HG02763 (cell line): ENCODE data around the gene XKR7.

Experiments
- ATAC-seq: cut with Tn5 transposase; IDR thresholded peaks from one replicate; pipeline ENCODE4 v1.9.1; 2021; ENCODE audit warnings: mild to moderate bottlenecking, moderate library complexity; ENCODE audit not compliant: unreplicated experiment

Gene XKR7

DNA sequence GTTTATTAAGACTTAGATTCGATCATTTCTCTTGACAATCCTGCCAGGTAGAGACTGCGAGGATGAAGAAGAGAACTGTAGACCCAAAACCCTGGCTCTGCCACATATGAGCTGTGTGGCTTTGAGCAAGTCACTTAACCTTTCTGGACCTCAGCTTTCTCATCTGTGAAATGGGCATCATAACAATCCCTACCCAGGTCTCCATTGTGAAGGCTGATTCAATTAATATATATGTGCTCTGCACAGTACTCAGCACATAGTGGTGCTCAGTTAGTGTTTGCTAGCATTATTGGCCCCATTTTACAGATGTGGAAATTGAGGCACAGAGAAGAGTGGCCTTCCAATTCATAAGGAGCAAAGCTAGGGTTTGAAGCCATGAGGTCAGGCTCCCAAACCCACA lies 7.9 kb downstream of the XKR7 start:
- ATAC-seq = no peak

DNA sequence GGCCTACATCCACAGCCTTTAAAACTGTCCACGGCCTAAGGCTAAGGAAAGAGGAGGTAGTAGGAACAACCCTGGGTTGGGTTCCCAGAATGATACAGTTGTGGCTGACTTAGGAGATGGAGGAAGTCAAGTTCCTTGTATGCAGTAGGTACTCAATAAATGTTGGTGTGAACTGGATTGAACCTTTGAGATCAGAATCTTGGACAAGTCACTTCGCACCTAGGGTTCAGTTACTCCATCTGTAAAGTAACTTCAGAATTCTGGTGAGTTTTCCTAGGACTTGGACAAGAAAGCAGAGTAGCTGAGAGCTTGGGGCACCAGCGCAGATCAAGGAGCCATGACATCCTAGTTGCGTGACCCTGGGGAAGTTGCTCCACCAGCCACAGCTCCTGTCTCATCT lies 9.1 kb downstream of the XKR7 start:
- no peak for ATAC-seq

DNA sequence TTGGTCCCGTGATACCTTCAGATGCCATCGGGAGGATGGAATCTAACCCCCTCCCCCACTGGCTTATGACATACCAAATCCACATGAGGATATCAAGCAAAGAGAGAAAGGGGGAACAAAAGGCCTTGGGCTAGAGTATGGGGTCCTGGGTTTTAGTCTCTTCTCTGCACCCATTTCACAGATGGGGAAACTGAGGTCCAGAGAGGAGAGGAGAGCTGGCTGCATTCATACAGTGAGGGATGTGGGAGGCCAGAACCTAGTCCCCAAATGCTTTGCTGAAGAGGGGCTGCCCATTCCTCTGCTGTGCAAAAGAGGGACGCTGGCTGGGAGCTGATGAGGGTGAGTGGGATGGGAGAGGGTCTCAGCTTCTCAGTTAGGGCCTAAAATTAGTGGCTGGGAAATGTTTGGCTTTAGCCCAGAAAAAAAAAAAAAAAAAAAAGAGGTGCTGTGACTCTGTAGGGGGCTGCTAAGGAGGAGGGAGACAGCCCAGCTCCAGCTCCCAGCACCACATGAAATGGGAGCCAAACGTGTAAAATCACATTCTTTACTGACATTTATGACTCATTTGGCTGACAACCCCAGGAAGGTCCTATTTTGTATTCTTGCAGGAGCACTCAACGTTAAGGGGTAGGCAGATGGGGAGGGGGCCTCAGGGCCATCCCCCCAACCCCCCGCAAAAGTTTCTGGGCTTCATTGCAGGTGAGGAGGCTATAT lies 11.9 kb downstream of the XKR7 start:
- ATAC-seq = no peak

DNA sequence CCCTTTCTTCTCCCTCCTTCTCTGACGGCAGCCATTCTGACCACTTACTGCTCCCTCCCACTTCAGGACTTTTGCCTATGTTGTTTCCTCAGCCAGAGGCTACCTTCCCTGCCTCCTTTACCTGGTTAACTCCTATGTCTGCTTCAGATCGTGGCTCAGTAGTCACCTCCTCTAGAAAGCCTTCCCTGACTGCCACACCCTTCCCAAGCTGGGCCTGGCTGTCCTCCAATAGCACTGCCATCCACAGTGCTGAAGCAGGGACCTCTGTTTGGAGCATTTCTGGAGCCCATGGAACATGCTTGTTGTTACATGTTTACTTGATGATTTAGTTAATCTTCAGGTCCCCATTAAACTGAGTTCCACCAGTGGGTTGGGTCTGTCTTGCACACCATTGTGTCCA lies 13.8 kb downstream of the XKR7 start:
- no peak for ATAC-seq

DNA sequence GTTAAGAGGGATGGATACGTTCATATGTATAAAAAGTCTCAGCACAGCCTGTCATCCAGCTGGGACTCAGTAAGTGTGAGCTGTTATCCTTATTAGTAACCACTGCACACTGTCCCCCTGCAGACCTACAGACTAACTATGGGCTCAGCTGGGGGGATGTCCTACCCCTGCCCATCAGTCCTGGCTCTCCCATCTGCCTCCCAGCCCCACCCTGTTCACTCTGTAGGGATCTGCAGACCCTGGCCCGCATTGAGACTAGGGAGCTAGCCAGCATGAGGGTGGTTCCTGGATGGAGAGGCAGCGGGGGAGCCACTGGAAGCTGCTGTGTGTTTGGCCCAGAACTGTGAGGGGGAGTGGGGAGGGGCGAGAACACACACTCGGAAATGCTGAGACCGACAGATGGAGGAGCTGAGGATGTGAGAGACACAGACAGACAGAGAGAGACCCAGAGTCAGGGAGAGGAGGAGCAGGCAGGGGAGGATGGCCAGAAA lies 17.1 kb downstream of the XKR7 start:
- no peak for ATAC-seq

DNA sequence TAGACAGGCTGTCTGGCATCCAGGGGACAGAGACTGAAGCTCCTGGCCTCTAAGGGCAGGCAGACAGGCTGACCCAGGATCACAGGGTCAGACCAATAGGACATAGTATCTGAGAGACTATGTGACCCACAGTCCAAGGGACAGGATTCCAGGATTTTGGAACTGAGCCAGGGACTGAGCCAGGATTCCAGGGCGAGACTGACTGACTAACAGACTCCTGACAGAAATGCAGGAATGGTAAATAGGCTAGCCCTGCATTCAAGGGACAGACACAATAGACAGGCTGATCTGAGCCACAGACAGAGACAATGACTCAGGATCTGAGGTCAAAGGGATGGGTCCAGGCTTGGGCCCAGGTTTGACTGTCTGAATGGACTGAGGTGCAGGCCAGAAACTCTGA lies 19.8 kb downstream of the XKR7 start:
- no peak for ATAC-seq

DNA sequence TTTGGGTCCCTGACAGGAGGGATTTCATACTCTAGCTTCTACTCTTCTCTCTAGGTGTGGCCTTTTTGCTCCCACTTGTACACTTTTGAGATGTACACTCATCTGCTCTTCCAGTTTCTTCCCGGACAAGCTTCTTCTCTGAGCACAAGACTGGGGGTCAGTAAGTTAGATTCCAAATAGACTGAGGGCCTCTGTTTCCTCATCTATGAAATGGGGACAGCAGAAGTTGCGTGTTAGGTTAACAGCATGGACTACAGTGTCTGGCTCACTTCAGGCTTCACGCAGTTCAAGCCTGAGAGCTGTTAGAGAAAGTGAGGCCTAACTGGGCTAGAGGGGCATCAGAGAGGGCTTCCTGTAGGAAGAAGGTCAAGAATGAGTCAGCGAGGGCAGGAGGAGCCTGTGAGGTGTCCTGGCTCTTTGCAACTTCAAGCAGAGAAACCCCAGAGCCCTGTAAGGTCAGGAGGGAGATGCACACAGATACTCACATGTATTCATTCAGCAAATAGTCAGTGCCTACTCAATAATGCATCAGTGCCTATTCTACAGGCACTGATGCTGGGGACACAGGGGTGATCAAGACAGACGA lies 20.6 kb downstream of the XKR7 start:
- no peak for ATAC-seq

DNA sequence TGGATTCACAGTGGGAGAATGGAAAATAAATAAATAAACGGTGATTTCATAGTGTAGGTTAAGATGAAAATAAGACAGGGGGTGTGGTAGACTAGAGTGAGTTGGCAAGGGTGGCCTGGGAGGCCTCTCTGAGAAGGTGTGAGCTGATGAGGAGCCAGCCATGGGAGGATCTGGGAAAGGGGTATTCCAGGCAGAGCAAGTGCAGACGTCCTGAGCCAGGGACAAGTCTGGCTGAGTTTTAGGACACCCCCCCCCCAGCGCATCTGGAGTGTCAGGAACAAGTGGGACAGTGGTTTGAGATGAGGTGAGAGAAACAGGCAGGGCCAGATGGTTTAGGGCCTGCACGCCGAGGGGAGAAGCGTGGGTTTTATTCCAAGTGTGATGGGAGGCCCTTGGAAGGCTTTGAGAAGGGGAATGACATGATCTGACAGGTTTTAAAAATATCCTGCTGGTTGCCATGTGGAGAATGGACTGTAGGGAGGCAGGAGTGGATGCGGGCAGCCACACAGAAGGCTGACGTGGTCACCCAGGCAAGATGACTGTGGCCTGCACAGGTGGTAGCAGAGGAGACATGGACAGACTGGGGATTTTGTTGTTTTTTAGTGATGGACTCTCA lies 21.2 kb downstream of the XKR7 start:
- no peak for ATAC-seq

DNA sequence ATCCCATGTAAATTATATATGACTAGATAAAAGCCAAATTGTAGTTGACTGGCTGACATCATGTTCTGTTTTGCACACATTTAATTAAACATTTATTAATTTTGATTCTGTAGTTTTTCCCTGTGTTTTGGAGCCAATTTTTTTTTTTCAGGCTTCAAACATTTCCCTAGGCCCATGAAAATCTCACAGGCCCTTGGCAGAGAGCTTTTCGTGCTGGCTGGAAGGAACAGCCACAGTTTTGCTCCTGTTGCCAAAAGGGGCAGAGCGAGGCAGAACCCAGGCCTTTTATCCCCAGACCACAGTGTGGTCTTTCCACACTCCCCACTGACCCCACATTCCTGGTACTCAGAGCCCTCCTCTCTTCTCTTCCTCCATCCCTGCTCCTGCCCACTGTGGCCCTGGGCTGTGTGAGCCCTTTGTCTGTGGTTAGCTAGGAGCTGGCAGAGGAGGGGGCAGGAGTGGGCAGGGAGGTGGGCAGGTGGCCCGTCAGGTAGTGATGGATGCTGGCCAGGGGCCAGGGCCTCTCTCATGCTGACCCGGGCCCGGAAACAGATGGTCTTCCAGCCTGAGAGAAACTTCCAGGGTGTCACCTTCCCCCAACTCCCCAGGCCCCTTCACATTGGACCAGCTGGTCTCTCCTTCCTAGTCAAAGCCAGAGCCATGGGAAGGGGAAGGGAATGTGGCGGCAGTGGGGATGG lies 22.8 kb downstream of the XKR7 start:
- no peak for ATAC-seq

DNA sequence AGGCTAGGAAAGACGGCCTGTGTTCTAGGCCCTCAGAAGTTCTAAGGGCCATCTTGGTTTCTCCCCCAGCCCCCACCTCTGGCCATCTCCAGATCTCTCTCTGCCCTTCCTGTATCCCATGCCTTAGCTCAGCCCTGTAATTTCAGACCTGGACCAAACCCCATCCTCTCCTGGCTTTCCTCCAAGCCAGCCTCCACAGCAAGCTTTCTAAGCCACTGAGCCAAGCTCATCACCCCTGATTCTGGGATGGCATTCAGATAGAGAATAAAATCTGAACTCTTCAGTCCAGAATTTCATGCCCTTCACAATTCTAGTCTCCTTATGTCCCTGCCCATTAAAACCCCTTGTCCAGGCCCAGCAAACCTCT lies 23.4 kb downstream of the XKR7 start:
- ATAC-seq = no peak

DNA sequence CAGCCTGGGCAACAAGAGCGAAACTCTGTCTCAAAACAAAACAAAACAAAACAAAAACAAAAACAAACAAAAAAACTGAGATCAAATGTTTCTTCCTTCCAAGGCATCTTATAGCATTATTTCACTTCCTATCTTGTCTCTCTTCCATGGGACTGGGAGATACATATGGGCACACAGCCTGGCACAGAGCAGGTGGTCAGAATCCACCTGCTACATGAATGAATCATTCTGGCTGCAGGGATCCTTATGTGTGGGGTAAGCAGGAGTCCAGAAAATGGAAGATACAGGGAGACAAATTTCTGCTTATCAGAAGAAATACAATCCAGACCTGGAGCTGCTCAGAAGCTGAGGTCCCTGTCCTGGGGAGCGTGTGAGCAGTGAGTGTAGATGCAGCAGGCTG lies 24.1 kb downstream of the XKR7 start:
- ATAC-seq = no peak

DNA sequence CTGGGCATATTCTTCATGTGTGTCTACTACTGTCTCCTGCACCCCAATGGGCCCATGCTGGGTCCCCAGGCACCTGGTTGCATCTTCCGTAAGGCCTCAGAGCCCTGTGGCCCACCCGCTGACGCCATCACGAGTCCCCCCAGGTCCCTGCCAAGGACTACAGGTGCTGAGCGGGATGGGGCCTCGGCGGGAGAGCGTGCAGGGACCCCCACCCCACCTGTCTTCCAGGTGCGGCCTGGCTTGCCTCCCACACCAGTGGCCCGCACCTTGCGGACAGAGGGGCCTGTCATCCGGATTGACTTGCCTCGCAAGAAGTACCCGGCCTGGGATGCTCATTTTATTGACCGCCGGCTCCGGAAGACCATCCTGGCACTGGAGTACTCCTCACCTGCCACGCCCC lies 29.0 kb downstream of the XKR7 start:
- no peak for ATAC-seq

DNA sequence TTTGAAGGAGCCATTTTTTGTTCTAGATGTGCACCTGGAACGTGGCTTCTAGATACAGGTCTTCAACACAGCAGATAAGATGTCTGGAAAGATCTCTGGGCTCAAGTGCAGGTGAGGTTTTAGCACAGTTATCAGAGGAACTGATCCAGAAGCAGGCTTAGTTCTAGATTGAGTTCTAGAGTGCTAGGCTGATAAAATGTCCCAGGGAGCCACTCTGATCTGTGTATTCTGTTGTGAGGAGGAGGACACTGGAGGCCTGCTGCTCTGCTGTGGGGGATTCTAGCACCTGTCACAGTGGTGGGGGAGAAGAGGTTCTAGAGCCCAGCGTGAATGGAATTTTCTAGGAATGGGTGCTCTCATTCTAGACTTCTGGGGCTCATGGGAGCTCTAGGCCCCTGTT lies 30.3 kb downstream of the XKR7 start:
- ATAC-seq = no peak

DNA sequence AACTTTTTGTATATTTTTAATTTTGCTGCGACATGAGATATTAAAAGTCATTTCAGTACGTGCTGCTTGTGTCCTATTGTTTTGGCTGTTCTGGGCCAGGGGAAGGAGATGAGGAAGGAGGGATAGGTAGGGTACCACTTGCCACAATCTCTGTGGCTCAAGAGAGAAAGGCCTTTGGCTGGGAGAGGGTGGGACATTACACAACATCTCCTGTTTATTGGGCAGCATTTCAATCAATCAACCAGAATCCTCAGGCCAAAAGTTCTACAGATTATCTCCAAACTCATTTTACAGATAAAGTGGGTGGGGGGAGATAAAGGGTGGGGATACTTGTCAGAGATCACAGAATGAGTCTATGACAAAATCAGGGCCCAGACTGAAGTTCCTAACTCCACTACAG lies 35.4 kb downstream of the XKR7 start:
- ATAC-seq = no peak

DNA sequence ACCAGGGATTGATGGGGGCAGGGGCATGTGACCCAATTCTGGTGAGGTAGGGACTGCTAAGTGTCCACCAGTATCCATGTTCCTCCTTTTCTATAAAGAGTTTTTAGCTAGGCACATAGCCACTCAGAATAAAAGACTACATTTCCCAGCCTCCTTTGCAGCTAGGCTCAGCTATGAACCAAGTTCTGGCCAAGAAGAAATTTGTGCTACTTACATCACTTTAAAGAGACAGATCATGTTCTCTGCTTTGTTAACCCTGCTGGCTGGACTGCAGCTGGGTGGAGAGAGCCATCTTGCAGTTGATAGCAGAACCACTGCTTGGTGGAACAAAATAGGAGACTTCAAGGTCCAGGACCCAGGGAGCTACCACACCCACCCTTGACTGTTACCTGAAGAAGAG lies 37.0 kb downstream of the XKR7 start:
- no peak for ATAC-seq

DNA sequence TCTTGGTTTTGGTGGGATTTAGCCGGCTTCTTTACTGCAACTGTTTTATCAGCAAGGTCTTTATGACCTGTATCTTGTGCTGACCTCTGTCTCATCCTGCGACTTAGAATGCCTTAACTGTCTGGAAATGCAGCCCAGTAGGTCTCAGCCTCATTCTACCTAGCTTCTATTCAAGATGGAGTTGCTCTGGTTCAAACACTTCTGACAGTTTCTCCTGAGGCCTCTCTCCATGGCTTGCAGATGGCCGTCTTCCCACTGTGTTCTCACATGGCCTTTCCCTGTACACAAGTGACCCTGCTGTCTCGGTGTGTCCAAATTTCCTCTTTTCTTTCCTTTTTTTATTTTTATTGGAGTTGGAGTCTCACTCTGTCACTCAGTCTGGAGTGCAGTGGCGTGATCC lies 38.1 kb downstream of the XKR7 start:
- no peak for ATAC-seq

DNA sequence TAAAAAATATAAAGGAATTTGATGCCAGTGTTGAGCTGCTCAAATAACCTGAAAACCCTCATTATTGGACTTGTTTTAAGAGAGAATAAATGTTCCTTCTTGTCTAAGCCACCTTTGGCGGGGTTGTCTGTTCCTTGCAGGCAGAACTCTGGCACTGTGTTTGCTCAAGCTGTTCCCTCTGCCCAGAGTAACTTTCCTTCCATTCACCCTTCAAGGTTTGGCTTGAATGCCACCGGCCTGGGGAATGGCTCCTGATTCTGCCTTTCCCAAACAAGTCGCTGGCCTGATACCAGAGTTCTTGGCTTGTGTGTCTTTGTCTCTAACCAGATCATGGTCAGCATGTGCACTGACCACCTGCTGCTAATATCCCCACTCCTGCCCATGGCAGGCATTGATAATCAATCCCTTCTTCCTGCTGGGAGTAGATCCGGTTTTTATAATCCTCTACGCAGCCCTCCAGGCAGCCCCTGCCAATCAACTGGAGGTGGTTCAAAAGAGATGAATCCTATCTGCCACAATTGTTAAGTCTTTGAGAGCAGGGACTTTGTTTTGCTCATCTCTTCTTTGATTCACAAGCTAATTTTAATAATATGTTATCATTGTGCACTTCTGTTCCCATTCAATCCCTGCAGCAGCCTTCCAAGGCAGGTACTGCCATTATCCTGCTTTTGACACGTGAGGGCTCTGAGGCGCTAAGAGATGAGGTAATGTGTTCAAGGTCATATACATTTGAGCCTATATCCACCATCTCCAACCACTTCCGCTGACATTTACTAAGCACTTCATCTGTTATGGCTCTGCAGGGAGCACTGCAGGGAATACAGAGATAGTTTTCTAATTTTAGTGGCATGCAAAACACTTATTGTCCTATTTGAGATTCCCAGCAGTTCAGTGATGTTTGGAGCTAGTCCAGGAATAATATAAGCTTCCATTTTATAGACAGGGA lies 39.2 kb downstream of the XKR7 start:
- no peak for ATAC-seq

DNA sequence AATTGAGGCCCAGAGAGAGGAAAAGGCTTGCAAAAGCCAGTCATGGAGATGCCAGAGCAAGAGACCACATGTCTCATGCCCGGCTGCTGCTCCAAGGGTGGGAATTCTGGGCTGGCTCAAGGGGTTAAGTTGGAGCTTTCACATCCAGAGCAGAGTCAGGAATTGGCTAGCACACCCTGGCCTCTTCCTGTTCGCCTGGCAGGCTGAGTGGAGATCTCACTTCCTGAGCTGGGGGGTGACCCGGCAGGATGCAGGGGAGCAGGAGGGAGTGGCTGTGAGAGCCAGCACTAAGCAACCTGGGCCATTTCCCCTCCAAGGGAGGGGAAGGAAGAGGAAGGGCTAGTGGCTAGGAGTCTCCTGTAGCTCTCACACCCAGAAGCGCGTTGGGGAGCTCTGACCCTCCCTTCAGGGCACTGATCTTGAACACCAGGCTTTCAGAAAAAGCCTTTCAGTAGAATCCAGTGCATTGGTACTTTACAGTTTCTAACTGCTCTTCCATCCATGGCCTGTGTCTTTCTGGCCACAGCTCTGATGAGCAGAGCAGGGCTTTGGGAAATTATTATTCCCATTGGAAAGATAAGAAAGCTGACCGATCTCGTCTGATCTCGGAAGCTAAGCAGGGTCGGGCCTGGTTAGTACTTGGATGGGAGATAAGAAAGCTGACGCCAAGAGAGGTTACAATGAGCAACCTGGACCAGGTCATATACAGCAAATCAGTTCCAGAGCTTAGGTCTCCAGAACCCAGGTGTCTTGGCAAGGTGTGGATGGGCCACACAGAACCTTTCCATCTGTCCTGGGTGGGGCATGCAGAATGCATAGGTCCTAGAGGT lies 40.1 kb downstream of the XKR7 start:
- ATAC-seq = no peak

DNA sequence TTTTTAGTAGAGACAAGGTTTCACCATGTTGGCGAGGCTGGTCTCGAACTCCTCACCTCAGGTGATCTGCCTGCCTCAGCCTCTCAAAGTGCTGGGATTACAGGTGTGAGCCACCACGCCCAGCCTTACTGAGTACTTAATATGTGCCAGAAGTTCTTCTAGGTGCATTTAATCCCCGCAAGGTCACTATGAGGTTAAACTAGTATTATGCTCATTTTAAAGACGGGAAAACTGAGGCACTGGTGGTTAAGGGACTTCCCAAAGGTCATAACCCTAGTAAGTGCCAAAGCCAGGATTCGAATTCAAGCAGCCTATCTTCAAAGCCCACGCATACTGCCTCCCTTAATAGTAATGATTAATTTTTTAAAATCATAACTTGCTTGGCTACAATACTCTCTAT lies 41.6 kb downstream of the XKR7 start:
- no peak for ATAC-seq

DNA sequence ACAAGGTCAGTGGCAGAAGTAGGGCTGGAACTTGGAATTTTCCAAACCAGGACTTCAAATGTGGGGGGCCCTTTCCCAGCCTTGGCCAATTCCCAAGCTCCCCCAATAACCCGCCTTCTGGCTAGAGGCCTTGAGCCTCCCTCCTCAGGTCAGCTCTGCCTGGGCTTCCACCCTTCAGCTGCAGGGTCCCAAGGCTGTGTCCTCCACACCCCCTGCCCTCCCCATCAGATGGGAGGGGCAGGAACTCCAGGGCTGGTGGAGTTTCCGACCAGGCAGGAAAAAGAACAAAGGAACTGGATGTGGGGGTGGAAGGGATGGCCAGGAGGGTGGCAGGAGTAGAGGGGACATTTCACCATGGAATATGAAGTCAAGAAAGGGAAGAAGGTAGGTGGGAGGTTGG lies 42.1 kb downstream of the XKR7 start, which contains the start of gene CCM2L:
Gene CCM2L (plus strand): TSS at position 338 of the 400 bp plus-strand sequence. CDS start 17 bp downstream, at position 355.
- ATAC-seq = no peak
